Cardiac muscle cell (in vitro differentiated cells and primary cell): ENCODE results near the gene CRYGC. TPM values are rescaled to one million over a fixed set of nuclear protein-coding genes. Genes with fewer than 3 reads are reported as not detected.
"Not testable (repeated sequence)": the region's sequence is repeated elsewhere in the genome, so short reads cannot be mapped to it uniquely, and the experiment has no call there.

ENCODE experiments used
- DNase-seq, 2 donors: peaks; one replicate each; pipeline versions ENCODE4 v3.0.0 to v3.0.0-alpha.2; 2010 to 2017; ENCODE audit warnings: low read depth in 1 of 2, low spot score in 1 of 2
- H3K27ac ChIP-seq: fragments of 200-600 bp; sonication (generic); 2 replicates; pipeline ENCODE4 v1.5.1; 2016
- H3K27me3 ChIP-seq: fragments of 200-600 bp; sonication (generic); 2 replicates; pipeline ENCODE4 v1.6.0; 2016; ENCODE audit warnings: control low read depth
- H3K36me3 ChIP-seq: fragments of 200-600 bp; sonication (generic); 2 replicates; pipeline ENCODE4 v1.5.1; 2016; ENCODE audit warnings: control low read depth
- H3K4me1 ChIP-seq: fragments of 200-600 bp; sonication (generic); 2 replicates; pipeline ENCODE4 v1.8.1; 2017; ENCODE audit warnings: low read depth, mild to moderate bottlenecking, mixed run types
- H3K4me3 ChIP-seq: fragments of 200-600 bp; sonication (generic); 2 replicates; pipeline ENCODE4 v1.5.1; 2016; ENCODE audit warnings: mild to moderate bottlenecking
- H3K9me3 ChIP-seq: fragments of 200-600 bp; sonication (generic); 2 replicates; pipeline ENCODE4 v1.5.1; 2017; ENCODE audit warnings: low read depth, mild to moderate bottlenecking, control low read depth
- polyA plus RNA-seq: library from polyadenylated mRNA; unstranded; fragments of >200 nt; fragmentation: Nextera tagmentation; extraction: Ambion mirVana; gene quantifications from 2 replicates; pipeline ENCODE4 v1.2.1, GENCODE V29; 2016
- total RNA-seq: library from RNA; depleted of rRNA; stranded (reverse); fragments of >200 nt; gene quantifications from 2 replicates; pipeline ENCODE4 v1.2.3, GENCODE V29; 2016
- TF ChIP-seq, protein P1 (sequence below): IDR thresholded peaks from 2 replicates; pipeline ENCODE4 v1.5.1; 2012; ENCODE audit warnings: low read depth, mild to moderate bottlenecking, low read length

CRYGC gene
- total and polyA plus RNA-seq, 2 experiments from 2014 or later, result not detected

DNA sequence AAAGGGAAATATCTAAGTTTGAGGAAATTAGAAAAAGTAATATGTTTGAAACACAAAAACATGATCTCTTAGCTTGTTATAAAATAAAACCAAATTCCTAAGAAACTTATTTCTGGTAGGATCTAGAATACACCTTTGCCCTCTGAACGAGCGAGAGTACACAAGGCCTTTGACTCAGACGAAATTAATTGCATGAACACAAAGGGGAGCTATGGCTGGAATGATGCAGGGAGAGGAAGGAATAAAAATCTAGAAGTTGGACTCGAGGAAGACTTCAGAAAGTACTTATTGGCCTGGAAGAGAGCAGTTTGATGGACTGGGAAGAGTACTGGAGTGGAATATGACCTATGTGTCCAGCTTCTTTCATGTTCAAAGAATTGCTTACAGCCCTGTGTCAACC is 4.4 kb downstream of the CRYGC start:
- Histone ChIP-seq H3K36me3 (no peaks in the 10 kb centered on the region), H3K9me3 (no peaks in the 10 kb centered on the region), H3K27ac (no peak overlapping the region), H3K4me1 (no peaks in the 10 kb centered on the region), H3K27me3 (no peaks in the 10 kb centered on the region), H3K4me3 (no peak overlapping the region)
- no peak for DNase-seq
- TF ChIP-seq, protein P1, sequence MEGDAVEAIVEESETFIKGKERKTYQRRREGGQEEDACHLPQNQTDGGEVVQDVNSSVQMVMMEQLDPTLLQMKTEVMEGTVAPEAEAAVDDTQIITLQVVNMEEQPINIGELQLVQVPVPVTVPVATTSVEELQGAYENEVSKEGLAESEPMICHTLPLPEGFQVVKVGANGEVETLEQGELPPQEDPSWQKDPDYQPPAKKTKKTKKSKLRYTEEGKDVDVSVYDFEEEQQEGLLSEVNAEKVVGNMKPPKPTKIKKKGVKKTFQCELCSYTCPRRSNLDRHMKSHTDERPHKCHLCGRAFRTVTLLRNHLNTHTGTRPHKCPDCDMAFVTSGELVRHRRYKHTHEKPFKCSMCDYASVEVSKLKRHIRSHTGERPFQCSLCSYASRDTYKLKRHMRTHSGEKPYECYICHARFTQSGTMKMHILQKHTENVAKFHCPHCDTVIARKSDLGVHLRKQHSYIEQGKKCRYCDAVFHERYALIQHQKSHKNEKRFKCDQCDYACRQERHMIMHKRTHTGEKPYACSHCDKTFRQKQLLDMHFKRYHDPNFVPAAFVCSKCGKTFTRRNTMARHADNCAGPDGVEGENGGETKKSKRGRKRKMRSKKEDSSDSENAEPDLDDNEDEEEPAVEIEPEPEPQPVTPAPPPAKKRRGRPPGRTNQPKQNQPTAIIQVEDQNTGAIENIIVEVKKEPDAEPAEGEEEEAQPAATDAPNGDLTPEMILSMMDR, result no peak

DNA sequence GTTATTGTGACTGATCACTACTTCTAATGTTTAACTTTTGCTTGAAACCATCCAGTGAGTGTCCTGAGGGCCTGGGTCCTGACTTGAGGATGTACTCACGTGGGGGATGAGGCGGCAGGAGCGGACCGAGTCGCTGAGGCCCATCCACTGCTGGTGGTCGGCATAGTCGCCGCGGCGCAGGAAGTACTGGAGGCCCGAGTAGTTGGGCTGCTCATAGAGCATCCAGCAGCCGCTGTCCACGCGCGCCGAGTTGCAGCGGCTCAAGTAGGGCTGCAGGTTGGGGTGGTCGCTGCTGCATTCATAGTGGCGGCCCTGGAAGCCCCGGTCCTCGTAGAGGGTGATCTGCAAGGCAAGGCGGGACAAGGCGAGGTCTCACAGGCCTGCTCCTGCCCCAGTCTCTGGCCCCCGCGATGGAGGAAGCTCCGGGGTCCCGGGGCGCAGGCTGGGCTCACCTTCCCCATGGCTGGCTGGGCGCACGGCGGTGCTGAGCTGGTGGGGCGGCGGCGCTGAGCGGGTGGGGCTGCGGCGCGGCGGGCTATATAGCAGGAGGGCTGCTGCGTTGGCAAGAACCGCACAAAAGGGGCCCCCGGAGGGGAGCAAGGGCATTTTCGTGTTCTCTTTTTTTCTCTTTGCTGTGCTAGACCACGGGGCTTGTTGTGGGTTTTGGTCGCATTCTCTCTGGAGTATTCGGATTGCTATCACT is 5.5 kb downstream of the CRYGC start, which contains the start of gene CRYGD:
Gene CRYGD (minus strand): TSS at position 512 of the 703 bp plus-strand sequence. CDS start 51 bp downstream, at position 461.
- not testable (repeated sequence) for H3K36me3 ChIP-seq, H3K4me1 ChIP-seq, H3K4me3 ChIP-seq, DNase-seq, H3K27me3 ChIP-seq, H3K9me3 ChIP-seq, H3K27ac ChIP-seq

DNA sequence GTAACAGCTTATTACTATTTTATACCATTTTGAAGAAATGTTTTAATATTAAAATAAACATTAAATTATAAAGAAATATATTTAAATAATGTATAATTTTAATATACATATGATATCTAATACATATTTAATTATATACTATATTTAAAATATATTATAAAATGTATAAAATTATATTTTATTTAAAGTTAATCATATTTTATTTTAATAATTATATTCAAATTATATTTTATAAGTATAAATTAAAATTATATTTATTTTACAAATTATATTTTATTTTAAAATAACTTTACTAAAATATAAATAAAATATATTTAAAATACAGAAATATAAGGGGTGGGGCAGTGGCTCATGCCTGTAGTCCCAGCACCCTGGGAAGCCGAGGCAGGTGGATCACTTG is 7.4 kb downstream of the CRYGC start:
- H3K4me3 ChIP-seq, result no peak overlapping the region
- TF ChIP-seq, protein P1, result no peak
- no peak overlapping the region for H3K27ac ChIP-seq
- no peaks in the 10 kb centered on the region for H3K4me1 ChIP-seq
- DNase-seq, result no peak
- H3K9me3 ChIP-seq, result no peaks in the 10 kb centered on the region
- H3K27me3 ChIP-seq, result no peaks in the 10 kb centered on the region
- no peaks in the 10 kb centered on the region for H3K36me3 ChIP-seq

DNA sequence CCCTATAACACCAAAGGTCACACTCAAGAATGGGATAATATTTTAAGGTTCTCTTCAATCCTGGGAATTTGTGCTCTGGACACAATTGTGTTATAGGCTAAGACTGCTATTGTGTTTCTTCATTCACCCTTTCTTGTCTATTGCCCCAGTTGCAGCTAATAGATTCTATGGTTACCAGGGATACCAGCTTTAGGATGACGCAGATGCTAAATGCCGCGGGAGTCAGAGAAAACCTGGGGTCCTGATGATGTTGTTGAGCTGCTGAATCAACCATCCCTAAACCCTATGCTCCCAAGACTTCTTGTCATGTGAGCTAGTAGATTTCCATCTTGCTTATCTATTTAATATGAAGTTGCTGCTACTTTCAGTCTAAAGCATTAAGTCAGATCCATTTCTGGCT is 10.7 kb downstream of the CRYGC start:
- no peaks in the 10 kb centered on the region for H3K4me1 ChIP-seq
- H3K36me3 ChIP-seq, result no peaks in the 10 kb centered on the region
- TF ChIP-seq, protein P1, result no peak
- no peak overlapping the region for H3K4me3 ChIP-seq
- no peaks in the 10 kb centered on the region for H3K9me3 ChIP-seq
- H3K27me3 ChIP-seq, result no peaks in the 10 kb centered on the region
- no peak overlapping the region for H3K27ac ChIP-seq
- no peak for DNase-seq

DNA sequence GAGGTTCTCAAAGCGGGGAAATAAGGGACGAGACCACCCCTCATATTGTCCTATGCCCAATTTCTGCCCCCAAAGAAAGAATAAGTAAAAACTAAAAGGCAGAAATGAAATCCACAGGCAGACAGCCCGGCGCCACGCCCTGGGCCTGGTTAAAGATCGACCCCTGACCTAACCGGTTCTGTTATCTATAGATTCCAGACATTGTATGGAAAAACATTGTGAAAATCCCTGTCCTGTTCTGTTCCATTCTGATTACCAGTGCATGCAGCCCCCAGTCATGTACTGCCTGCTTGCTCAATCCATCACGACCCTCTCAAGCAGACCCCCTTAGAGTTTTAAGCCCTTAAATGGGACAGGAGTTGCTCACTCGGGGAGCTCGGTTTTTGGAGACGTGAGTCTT is 12.2 kb downstream of the CRYGC start:
- not testable (repeated sequence) for H3K4me3 ChIP-seq, DNase-seq, H3K27me3 ChIP-seq, H3K4me1 ChIP-seq, H3K9me3 ChIP-seq, H3K36me3 ChIP-seq, H3K27ac ChIP-seq

DNA sequence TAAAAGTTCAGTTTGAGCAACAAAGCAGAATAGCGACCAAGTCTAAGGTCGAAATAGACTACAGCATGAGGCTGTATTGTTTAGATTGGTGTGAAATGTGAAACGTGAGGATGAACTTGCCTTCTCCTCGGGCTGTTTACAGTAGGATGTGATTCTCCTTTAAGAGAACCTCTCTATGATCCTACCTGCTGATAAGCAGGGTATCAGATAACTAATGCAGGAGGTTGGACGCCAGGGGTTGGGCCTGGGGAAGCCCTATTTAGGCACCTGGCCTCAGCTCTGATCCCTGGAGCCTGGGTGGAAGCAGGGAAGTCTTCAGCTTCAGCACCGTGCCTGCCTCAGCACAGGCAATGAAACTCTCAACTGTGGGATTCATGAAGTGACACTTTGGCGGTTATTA is 16.7 kb downstream of the CRYGC start:
- no peak for DNase-seq
- Histone ChIP-seq H3K27ac (no peak overlapping the region), H3K4me3 (no peak overlapping the region), H3K27me3 (peaks cover 2% of the 10 kb centered on the region), H3K9me3 (no peaks in the 10 kb centered on the region), H3K36me3 (no peaks in the 10 kb centered on the region), H3K4me1 (no peaks in the 10 kb centered on the region)
- TF ChIP-seq, protein P1, result no peak

DNA sequence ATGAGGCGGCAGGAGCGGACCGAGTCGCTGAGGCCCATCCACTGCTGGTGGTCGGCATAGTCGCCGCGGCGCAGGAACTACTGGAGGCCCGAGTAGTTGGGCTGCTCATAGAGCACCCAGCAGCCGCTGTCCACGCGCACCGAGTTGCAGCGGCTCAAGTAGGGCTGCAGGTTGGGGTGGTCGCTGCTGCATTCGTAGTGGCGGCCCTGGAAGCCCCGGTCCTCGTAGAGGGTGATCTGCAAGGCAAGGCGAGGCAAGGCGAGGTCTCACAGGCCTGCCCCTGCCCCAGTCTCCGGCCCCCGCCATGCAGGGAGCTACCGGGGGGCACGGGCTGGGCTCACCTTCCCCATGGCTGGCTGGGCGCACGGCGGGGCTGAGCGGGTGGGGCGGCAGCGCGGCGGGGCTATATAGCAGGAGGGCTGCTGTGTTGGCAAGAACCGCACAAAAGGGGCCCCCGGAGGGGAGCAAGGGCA is 17.3 kb downstream of the CRYGC start:
- not testable (repeated sequence) for H3K4me1 ChIP-seq, H3K36me3 ChIP-seq, DNase-seq, H3K27me3 ChIP-seq, H3K9me3 ChIP-seq, H3K4me3 ChIP-seq, H3K27ac ChIP-seq
